Left kidney (tissue), 2 donors: Measurements from ENCODE around the gene VANGL2. TPM values are rescaled to one million over a fixed set of nuclear protein-coding genes. Genes with fewer than 3 reads are reported as not detected.

ENCODE experiments used
- DNase-seq: peaks from one replicate; pipeline ENCODE4 v3.0.0-alpha.2; 2013
- polyA plus RNA-seq: library from polyadenylated mRNA; unstranded; fragments of 120-200 nt; gene quantifications from one replicate; pipeline ENCODE4 v1.2.1, GENCODE V29; 2013; ENCODE audit not compliant: insufficient read length

VANGL2 gene
- polyA plus RNA-seq, 1 donor: 39.3 TPM

DNA sequence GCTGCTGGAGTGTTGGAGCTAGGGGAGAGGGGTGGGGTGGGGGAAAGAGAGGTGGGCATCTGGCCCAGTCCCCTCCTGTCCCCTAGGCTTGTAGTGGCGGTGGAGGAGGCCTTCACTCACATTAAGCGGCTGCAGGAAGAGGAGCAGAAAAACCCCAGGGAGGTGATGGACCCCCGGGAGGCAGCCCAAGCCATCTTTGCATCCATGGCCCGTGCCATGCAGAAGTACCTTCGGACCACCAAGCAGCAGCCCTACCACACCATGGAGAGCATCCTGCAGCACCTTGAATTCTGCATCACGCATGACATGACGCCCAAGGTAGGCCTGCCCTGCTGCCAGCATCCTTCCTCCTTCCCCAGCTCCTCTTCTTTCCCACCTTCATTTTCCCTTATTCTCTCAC, 23.6 kb downstream of the VANGL2 start:
- DNase-seq: no peak

DNA sequence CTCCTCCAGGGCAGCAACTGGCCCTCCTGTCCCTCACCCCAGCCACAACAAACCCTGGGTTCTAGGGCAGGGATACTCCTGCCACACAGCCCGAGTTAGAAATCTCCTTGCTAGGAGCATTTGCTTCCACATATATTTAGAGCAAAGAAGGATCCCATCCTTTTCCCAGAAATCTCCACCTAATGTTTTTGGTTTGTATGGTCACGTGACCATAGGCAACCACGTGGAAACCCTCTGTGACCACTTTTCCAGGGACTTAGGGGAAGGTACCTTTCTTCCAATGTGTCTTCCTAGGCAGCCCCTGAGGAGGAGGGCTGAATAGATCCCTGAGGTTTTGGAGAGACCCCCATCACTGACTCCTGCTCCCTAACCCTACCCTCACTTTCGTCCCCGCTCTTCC, 25.5 kb downstream of the VANGL2 start:
- no peak for DNase-seq

DNA sequence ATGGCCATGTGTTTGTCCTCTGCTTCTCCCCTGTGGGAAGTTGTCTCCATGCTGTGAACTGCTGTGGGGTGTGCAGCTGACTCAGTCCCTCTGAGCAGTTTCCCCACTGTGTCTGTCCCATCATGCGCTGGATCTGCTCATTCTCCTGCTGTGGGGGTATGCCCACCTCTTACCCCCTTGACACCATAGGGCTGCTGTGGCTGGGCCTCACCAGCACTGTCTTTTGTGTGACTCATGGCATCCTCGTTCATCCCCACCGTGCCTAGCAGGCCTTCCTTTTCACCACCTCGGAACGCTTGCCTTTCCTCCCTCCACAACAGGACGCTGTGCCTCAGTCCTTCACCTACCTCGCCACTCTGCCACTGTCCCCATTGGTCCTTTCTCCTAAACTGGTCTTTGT, 27.3 kb downstream of the VANGL2 start:
- DNase-seq: no peak

DNA sequence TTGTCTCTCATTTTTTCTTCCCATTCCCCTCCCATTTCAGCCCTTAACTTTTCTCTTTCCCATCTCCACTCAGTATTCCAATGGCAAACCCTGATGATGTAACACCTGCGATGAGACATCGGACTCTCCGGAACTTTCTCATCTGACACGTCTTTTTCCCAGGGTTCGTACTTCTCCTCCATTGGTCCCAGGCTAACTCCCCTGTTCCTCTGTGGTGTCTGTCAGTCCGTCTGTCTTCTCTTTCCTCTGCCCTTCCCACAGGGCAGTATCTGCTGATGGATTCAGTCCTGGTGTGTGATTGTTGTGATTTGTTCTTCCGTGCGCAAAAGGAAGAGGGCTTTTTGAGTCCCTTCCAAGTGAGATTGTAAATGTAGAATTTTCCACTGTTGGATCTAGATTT, 27.7 kb downstream of the VANGL2 start:
- no peak for DNase-seq

DNA sequence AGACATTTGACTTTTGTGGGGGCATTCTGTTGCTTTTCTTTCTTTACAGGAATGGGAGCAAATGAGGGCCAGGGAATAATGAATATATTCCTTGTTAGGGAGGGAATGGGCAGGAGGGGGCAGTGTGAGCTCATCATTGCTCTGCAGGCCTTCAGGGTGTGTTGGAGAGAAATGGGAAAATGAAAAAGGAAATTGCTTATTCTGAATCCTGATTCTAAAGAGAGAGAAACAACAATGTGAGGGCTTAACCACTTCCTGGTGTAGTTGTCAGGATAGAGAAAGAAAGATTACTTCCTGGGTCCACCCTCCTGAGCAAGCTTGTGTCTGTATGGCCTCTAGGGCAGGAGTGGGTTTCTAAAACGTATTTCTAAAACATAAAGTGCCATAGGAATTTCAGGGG, 28.3 kb downstream of the VANGL2 start:
- DNase-seq: peak; percentile 10

DNA sequence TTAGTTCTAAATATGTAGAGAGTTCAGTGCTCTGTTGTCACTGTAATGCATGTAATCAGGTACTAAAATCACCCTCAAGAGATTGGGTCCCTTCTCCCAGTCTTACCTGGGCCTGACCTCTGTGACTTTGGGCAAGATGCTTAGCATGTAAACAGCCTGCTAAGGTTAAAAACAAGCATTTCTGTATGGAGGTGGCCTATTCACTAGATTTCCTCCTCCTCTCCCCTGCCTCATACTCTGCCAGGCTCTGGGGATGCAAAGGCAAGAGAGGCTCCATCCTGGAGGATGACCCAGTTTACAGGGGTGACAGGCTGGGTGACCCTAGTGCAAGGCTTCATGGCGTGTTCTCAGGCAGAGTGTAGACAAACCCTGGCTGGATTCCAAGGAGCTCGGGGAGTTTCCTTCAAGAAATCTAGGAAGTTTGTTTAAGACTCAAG, 28.8 kb downstream of the VANGL2 start:
- DNase-seq: no peak

DNA sequence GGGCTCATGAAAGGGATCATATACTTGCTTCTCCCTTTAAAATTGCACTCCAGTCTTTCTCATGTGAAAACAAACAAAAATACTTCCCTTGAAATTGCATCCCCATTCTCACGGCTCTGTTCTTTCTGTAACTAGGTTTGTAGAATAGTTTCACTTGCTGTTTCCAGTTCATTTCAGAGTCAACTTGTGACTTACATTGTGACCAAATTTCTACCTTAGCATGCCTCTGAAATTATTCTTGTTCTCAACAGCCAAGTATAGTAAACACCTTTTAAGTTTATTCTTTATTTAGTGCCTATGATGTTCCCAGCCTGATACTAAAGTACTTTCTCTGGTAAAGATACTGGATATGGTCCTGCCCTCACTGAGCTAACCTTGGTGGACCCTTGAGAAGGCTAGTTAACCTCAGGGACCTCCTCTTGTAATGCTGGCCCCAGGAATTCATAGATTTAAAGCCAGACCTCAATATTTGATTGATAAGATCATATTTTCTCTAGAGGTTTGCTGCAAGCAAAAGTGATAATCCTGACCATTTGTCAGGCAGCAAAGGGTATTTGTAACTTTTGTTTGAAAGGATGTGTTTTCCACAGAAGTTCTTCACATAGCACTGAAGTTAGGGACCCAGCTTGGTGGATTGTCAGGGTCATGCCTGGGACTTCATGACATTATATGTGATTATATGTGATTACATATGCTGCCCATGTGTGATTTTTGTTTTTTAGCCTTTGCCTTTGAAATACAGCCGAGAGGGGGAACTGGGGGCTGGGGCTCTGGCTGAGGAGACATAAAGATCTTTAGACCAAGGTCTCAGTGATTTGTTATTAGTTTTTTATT, 29.6 kb downstream of the VANGL2 start:
- no peak for DNase-seq

DNA sequence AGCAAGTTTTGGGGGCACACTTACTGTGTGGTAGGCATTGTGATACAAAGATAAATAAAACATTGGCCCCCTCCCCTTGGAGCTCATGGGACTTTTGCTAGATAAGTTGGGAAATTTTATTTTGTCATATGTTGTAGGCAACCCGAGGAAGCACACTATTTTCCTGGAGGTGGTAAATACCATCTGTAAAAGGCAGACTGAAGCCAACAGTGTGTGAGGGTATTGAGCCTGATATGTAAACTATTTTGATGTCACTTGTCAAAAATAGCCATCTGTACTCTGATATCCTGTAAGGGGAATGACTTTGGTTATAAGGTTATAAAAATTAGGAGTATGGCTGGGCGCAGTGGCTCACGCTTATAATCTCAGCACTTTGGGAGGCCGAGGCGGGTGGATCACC, 30.6 kb downstream of the VANGL2 start:
- DNase-seq: no peak

DNA sequence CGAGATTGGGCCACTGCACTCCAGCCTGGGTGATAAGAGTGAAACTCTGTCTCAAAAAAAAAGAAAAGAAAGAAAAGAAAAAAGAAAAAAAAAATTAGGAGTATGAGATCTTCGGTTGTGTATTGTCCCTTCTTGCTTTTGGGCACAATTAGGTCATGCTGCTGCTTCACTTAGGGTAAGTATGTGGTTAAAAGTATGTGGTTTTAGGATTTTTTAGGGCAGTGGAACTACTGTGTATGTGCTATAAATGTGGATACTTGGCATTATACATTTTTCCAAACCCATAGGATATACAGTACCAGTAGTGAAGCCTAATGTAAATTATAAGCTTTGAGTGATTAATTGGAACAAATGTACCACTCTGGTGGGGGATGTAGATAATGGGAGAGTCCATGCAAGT, 31.2 kb downstream of the VANGL2 start:
- DNase-seq: no peak

DNA sequence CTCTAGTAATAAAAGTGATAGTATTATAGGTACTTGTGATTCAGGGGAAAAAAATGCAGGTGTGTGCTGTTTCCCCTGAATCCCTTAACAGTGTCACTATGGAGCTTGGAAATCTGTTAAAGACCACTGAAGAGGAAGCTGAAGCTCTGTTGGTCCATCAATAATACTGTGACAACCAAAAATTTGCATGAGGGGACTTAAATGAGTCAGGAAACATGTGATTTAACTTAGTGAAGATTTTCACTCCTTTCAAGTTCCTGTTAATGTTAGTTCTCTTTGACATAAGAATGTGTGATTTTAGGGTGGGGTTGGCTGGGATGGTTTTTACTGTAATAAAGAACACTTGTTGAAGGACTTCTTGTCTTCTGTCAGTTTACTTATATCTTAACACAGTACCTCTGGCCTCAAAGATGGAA, 32.0 kb downstream of the VANGL2 start:
- DNase-seq: no peak

DNA sequence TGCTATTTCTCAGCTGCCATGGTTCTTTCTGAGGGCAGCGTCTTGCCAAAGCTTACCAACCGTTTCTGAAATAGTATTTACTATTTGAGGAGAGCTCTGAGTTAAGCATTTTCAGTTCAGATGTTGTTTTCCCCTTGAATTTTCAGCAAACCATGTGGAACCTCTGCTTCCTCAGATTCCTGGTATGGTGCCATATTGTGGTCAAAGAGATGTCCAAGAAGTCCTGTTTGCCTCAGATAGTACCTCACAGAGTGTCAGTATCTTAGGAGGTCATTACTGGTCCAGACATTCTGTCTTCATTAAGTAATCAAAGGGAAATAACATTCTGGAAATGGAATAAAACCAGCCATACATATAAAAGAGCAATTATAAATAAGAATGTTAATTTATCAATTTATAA, 36.6 kb downstream of the VANGL2 start:
- no peak for DNase-seq

DNA sequence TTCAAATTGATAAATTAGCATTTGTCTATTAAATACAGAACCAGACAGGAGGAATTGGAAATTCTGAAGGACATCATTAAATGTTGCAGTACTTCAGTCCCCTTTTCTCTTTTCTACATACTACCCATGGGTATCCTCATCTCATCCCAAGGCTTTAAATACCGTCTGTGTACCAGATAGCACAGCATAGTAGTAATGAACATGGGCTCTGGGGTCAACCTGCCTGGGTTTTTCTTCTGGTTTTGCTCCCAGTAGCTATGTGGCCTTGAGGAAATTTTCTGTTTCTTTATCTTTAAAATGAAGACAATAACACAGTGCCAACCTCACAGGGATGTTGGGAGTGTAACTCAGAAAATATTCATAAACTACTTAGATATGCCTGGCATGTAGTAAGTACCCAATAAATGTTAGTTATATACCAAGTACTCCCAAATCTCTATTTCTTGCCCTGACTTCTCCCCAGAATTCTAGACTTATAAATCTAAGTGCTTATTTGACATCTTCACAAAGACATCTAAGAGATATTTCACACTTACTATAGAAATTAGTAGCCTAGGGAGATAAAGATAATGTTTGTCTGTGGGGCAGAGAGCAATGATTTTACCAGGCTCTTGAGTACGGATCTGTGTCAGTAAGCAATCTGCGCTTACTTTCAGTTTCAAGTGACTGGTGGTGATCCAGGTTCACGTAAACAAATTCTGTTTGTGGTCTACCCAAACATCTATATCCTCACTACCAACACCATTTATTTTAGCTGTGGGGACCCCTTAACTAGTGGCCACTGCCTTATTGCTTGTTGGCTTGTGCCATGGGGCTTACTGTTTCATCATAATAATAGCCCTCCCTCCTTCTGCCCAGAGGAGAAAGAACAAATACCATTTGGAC, 37.3 kb downstream of the VANGL2 start:
- DNase-seq: no peak

DNA sequence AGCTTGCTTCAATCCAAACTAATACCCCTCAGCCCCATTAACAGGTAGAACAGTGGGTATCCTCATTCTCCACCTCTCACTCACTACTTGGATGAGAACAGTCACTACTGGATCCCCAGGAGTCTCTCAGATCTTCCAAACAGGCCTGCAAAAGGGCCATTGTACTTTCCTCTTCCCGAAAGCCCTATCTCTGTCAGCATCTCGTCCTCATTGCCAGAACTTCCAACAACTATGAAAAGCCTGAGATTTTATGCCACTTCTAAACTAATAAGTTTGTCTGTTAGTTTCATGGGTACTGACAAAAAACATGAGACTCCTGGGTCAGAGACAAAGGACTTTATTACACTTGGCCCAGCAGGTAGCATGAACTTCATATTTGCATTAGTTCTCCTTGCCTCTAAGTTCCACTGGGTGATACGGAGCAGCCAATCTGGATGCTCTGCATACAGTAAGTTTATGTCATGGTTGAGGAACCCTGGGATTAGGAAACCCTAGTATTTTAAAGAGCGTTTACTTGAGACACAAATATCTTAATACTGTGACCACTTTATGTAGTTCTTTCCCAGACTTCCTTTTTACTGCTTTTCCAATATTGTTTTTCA, 38.1 kb downstream of the VANGL2 start:
- DNase-seq: no peak

DNA sequence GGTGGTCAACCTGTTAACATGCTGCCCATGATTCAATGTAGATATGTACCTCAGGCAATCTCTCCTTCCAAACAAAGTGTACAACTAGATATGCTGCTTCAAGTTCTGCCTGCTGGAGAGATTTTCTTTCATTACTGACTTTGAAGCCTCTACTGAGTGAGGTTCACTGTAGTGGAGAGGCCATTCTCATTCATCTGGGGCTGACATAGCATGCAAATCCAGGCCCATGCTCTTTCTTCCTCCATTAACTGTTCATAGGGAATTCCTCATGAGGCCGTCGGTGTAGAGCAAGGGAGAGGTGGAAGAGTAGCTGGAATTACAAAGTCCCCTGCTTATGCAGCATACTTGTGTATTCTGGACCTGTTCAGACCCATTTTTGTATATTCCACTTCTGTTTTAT, 38.6 kb downstream of the VANGL2 start:
- DNase-seq: no peak

DNA sequence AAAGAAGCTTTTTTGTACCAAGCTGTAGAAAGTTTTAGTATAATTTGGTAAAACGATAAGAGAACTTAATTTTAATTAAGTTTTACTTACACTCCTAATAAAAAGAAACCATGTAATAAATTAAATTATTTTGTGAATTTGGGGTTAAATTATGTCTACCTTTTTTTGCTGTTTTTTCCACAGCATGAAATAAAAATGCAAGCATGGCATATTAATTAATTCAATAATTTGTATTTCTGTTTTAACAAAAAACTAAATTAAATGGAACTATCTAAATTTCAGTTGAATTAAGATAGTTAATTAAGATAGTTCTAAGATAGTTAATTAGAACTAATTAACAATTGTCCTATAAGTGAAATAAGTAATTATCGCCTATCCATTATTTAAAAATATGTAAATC, 39.4 kb downstream of the VANGL2 start:
- DNase-seq: no peak

DNA sequence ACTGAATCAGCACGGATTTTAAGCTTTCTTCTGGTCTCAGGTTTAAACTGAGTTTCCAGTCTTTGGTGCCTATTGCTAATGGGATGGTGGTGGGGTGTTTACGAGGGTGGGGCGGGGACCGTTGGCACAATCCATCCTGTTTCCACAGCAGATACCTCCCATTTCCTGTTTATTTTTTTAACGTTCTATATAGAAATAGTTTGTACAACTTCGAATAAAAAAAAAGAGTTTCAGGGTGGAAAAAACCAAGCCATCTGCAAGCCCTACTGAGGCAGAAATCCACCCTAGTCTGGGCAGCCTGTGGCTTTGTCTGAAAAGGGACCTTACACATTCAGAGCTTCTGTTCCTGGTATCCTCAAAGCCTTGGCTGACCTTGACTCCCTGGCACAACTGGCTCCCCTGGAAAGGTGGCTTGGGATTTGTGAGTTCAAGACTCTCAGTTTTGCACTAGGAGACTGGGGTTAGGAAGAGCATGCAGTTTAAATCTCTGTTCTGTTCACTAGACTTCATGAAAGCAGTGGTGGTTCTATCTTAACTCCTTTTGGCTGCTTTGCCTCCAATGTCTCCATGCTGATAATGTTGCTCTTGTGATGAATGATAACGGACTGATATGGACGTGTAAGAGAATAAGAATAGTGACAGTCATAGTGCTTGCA, 46.7 kb downstream of the VANGL2 start:
- no peak for DNase-seq

DNA sequence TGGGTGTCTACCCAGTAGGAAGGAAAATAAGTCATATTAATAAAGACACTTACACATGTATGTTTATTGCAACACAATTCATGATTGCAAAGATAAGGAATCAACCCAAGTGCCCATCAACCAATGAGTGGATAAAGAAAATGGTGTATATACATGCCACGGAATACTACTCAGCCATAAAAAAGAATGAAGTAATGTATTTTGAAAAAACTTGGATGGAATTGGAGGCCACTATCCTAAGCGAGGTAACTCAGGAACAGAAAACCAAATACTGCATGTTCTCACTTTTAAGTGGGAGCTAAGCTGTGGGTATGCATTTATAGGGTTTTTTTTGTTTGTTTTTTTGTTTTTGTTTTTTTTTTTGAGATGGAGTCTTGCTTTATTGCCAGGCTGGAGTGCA, 49.1 kb downstream of the VANGL2 start:
- DNase-seq: no peak

DNA sequence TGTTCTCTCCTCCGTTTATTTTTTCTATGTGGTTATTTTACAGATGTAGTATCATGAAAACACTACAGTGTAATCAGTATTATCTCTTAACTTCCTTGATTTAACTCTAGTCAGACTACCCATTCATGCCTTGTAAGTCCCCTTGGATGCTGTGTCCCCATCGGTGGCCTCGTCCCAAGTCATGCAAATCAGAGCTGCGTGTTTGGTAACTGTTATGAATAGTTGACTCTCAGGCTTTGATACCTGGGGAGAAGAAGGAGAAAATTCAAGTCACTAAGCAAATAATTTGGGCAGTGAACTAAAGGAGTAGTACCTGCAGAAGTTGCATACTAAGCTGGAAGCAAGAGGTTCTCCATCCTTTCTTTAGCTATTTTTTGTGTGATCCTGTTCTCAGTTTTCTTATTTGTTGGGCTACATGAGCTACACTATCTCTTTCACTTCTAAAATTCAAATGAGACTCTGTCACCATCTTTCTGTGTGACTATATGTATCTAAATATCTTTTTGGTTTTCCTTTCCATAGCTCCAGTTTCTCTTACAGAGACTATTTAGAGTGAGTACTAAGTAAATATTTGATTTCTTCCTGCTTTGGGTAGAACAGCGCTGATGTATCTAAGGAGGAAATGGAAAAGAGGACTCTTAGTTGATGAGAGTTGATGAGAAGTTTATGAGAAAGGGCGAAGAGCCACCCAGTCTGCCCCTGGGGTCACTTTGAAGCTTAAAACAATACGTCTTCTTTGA, 50.9 kb downstream of the VANGL2 start:
- no peak for DNase-seq

DNA sequence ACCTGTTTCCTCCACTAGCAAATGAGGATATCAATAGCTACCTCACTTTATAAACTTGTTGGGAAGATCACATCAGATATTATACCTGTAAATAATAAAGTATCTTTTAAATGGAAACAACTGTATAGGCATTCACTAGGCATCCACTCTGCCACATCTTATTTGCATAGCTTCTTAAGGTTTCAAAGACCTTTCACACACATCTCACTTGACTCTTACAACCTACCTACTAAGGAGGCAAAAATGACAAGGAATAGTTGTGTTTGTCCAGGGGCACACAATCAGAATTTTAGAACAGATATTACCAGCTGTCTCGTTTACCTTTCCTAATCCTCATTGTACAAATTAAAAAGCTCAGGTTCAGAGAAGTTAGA, 51.5 kb downstream of the VANGL2 start:
- no peak for DNase-seq

DNA sequence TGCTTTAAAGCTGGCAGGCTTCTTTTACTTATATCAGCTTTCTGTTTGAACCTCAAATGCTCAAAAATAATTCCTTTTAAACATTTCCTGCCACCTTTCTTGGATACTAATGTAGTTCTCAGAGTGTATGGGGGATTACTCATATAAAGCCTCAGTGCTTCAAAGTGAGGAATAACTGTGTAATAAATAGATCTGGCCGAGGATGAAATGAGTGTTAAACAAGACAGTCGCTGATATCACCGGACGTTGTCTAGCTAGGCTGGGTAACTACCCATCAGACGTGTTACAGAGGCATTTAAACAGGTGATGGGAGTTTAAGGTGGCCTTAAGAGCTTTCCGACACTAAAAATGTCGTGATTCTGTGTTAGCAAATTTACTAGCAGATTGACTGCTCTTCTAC, 53.1 kb downstream of the VANGL2 start:
- no peak for DNase-seq

DNA sequence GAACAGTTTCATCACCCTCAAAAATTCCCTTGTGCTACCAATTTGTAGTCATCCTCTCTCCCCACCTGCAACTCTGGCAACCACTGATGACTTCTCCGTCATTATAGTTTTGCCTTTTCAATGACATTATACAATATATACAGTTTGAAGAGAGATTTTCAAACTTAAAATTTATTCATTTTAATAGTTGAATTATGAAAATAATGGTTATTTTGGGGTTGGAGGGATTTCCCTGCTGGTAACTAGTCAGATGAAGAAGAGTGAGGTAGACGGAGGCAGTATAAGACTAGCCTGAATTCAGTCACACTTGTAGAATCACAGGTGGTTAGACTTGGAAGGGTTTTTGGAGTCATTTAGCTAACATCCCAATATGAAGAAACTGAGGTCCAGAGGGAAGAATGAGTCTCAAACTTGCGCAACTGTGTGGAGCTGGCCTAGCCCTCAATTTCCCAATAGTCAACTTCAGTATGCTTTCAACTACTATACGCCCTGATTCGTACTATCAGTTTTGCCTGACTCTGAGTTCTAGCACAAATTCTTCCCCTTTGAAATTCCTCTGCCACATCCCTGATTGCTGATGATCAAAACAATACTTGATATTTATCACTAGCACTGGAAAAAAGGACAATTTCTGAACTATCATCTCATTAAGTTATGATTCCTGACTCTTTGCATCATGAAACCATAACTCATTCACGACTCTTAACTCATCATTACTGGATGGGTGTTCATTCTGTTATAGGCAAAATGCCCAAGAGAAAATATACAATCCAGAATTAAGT, 54.2 kb downstream of the VANGL2 start:
- no peak for DNase-seq
